Breast epithelium (tissue), 3 donors: ENCODE results near the gene MTREX.

Experiments used
- CTCF ChIP-seq, 3 donors: fragments of 450-650 bp; IDR thresholded peaks; one replicate each; pipeline ENCODE4 v1.5.1; 2016 to 2017; ENCODE audit warnings: antibody characterized with exemption in 3 of 3, mild to moderate bottlenecking in 3 of 3, moderate library complexity in 3 of 3
- POLR2A ChIP-seq: fragments of 450-650 bp; IDR thresholded peaks from one replicate; pipeline ENCODE4 v1.6.1; 2016; ENCODE audit warnings: antibody characterized with exemption, mild to moderate bottlenecking, moderate library complexity
- POLR2AphosphoS5 ChIP-seq, 3 donors: sonication (generic); formaldehyde crosslinking; IDR thresholded peaks; one replicate each; pipeline ENCODE4 v1.6.1; 2017; ENCODE audit warnings: antibody characterized with exemption in 3 of 3

GRCh38 chr5:55313870-55314617 is 6.3 kb downstream of the MTREX start:
- TF ChIP-seq POLR2AphosphoS5 (IDR thresholded peaks at IDR 0.05): no peak
- TF ChIP-seq CTCF (IDR thresholded peaks at IDR 0.05): no peak
- TF ChIP-seq POLR2A: no peak
